Activated T-cell treated with anti-CD3 and anti-CD28 coated beads, Interleukin-2, amount 50 U/mL, for 72 hours (primary cell): Measurements from ENCODE around the gene CHRM2. TPM values are rescaled to one million over a fixed set of nuclear protein-coding genes. Genes with fewer than 3 reads are reported as not detected.

Source experiments
- ATAC-seq, 2 donors: fragments of 150-1000 bp; cut with Tn5 transposase; replicated peaks in 1 of 2; 2 replicates each; pipeline ENCODE4 v1.10.0; 2021; ENCODE audit warnings: moderate library complexity in 2 of 2, mild to moderate bottlenecking in 1 of 2
- DNase-seq, 2 donors: peaks; one replicate each; pipeline ENCODE4 v3.0.0; 2021 to 2022; ENCODE audit warnings: mixed read lengths in 1 of 2
- H3K27ac Mint-ChIP-seq: one replicate; pipeline ENCODE4 v1.8.0; 2022; ENCODE audit warnings: mild to moderate bottlenecking, moderate library complexity, mixed read lengths
- H3K27me3 Mint-ChIP-seq: one replicate; pipeline ENCODE4 v1.8.0; 2022; ENCODE audit warnings: low read depth, mixed read lengths
- H3K36me3 Mint-ChIP-seq, 2 donors: one replicate each; pipeline ENCODE4 v1.8.0; 2022; ENCODE audit warnings: mixed read lengths in 2 of 2, mild to moderate bottlenecking in 1 of 2; ENCODE audit not compliant: insufficient read depth in 2 of 2
- H3K4me1 Mint-ChIP-seq: one replicate; pipeline ENCODE4 v1.8.0; 2022; ENCODE audit warnings: low read depth, mixed read lengths
- H3K4me3 Mint-ChIP-seq, 2 donors: one replicate each; pipeline ENCODE4 v1.8.0; 2022; ENCODE audit warnings: mild to moderate bottlenecking in 2 of 2, mixed read lengths in 2 of 2, moderate library complexity in 2 of 2
- H3K9me3 Mint-ChIP-seq, 2 donors: one replicate each; pipeline ENCODE4 v1.8.0; 2022; ENCODE audit warnings: mixed read lengths in 2 of 2
- total RNA-seq, 2 donors: library from RNA; stranded (reverse); gene quantifications; one replicate each; pipeline ENCODE4 v1.2.3, GENCODE V29; 2022

CHRM2 gene
- total RNA-seq, 2 donors from 2014 or later, result not detected

GRCh38 chr7:136998495-136998894 is 130.0 kb downstream of the CHRM2 start:
- no peak for ATAC-seq
- Mint-ChIP-seq H3K4me3 (no peak overlapping the region), H3K27me3 (no peaks in the 10 kb centered on the region), H3K9me3 (peaks cover 5 to 6% of the 10 kb centered on the region in 2 donors), H3K4me1 (no peaks in the 10 kb centered on the region), H3K36me3 (no peaks in the 10 kb centered on the region), H3K27ac (no peak overlapping the region)
- no peak for DNase-seq

GRCh38 chr7:137000621-137001020 is 132.2 kb downstream of the CHRM2 start:
- Mint-ChIP-seq H3K4me1 (no peaks in the 10 kb centered on the region), H3K27ac (no peak overlapping the region), H3K27me3 (no peaks in the 10 kb centered on the region), H3K36me3 (no peaks in the 10 kb centered on the region), H3K9me3 (peaks cover 5 to 6% of the 10 kb centered on the region in 2 donors), H3K4me3 (no peak overlapping the region)
- DNase-seq, result no peak
- no peak for ATAC-seq

- Mint-ChIP-seq H3K4me1 (no peaks in the 10 kb centered on the region), H3K36me3 (no peaks in the 10 kb centered on the region), H3K4me3 (no peak overlapping the region), H3K27ac (no peak overlapping the region), H3K9me3 (peaks cover 5 to 6% of the 10 kb centered on the region in 2 donors), H3K27me3 (no peaks in the 10 kb centered on the region)
- ATAC-seq (no peak), DNase-seq (no peak)
Measured at GRCh38 chr7:137001041-137001440, 132.6 kb downstream of the CHRM2 start.

GRCh38 chr7:137001478-137001877 is 133.0 kb downstream of the CHRM2 start:
- no peak for DNase-seq
- peaks cover 5 to 7% of the 10 kb centered on the region in 2 donors for H3K9me3 Mint-ChIP-seq
- H3K36me3 Mint-ChIP-seq, result no peaks in the 10 kb centered on the region
- no peak for ATAC-seq
- H3K27me3 Mint-ChIP-seq, result no peaks in the 10 kb centered on the region
- H3K4me1 Mint-ChIP-seq, result no peaks in the 10 kb centered on the region
- no peak overlapping the region for H3K27ac Mint-ChIP-seq
- no peak overlapping the region for H3K4me3 Mint-ChIP-seq

- H3K4me3 Mint-ChIP-seq, result no peak overlapping the region
- no peaks in the 10 kb centered on the region for H3K36me3 Mint-ChIP-seq
- ATAC-seq (no peak), DNase-seq (no peak)
- no peaks in the 10 kb centered on the region for H3K27me3 Mint-ChIP-seq
- H3K4me1 Mint-ChIP-seq, result no peaks in the 10 kb centered on the region
- no peak overlapping the region for H3K27ac Mint-ChIP-seq
- H3K9me3 Mint-ChIP-seq, result peaks cover 3 to 6% of the 10 kb centered on the region in 2 donors
Measured at GRCh38 chr7:137003086-137003485, 134.6 kb downstream of the CHRM2 start.

- Mint-ChIP-seq H3K27me3 (no peaks in the 10 kb centered on the region), H3K9me3 (peaks cover 2 to 5% of the 10 kb centered on the region in 2 donors), H3K36me3 (no peaks in the 10 kb centered on the region), H3K27ac (no peak overlapping the region), H3K4me1 (no peaks in the 10 kb centered on the region), H3K4me3 (no peak overlapping the region)
- no peak for ATAC-seq
- DNase-seq, result no peak
Measured at GRCh38 chr7:137003566-137003965, 135.1 kb downstream of the CHRM2 start.

GRCh38 chr7:137005873-137006272 is 137.4 kb downstream of the CHRM2 start:
- Mint-ChIP-seq H3K36me3 (no peaks in the 10 kb centered on the region), H3K4me1 (no peaks in the 10 kb centered on the region), H3K27ac (no peak overlapping the region), H3K4me3 (no peak overlapping the region), H3K9me3 (peaks cover 2 to 5% of the 10 kb centered on the region in 2 donors), H3K27me3 (no peaks in the 10 kb centered on the region)
- no peak for ATAC-seq
- DNase-seq, result no peak

GRCh38 chr7:137006293-137006692 is 137.8 kb downstream of the CHRM2 start:
- H3K36me3 Mint-ChIP-seq, result no peaks in the 10 kb centered on the region
- no peak for ATAC-seq
- H3K27ac Mint-ChIP-seq, result no peak overlapping the region
- H3K4me3 Mint-ChIP-seq, result no peak overlapping the region
- peaks cover 2 to 5% of the 10 kb centered on the region in 2 donors for H3K9me3 Mint-ChIP-seq
- no peaks in the 10 kb centered on the region for H3K4me1 Mint-ChIP-seq
- no peak for DNase-seq
- no peaks in the 10 kb centered on the region for H3K27me3 Mint-ChIP-seq

GRCh38 chr7:137007001-137007694 is 138.7 kb downstream of the CHRM2 start:
- Mint-ChIP-seq H3K36me3 (no peaks in the 10 kb centered on the region), H3K27ac (no peak overlapping the region), H3K4me1 (no peaks in the 10 kb centered on the region), H3K4me3 (no peak overlapping the region), H3K27me3 (no peaks in the 10 kb centered on the region), H3K9me3 (peaks cover 2 to 5% of the 10 kb centered on the region in 2 donors)
- DNase-seq (no peak), ATAC-seq (no peak)

- Mint-ChIP-seq H3K4me1 (no peaks in the 10 kb centered on the region), H3K27ac (no peak overlapping the region), H3K27me3 (no peaks in the 10 kb centered on the region), H3K36me3 (no peaks in the 10 kb centered on the region), H3K4me3 (no peak overlapping the region), H3K9me3 (peaks cover 0 to 2% of the 10 kb centered on the region in 2 donors)
- no peak for DNase-seq
- no peak for ATAC-seq
Measured at GRCh38 chr7:137009404-137009803, 141.0 kb downstream of the CHRM2 start.

- Mint-ChIP-seq H3K4me1 (no peaks in the 10 kb centered on the region), H3K27me3 (no peaks in the 10 kb centered on the region), H3K27ac (no peak overlapping the region), H3K36me3 (no peaks in the 10 kb centered on the region), H3K9me3 (peaks cover 2% of the 10 kb centered on the region in 2 donors), H3K4me3 (no peak overlapping the region)
- DNase-seq (no peak), ATAC-seq (no peak)
Measured at GRCh38 chr7:137015015-137015414, 146.6 kb downstream of the CHRM2 start.

GRCh38 chr7:137017221-137017620 is 148.8 kb downstream of the CHRM2 start:
- no peak for ATAC-seq
- H3K36me3 Mint-ChIP-seq, result no peaks in the 10 kb centered on the region
- no peak overlapping the region for H3K27ac Mint-ChIP-seq
- no peaks in the 10 kb centered on the region for H3K4me1 Mint-ChIP-seq
- no peaks in the 10 kb centered on the region for H3K27me3 Mint-ChIP-seq
- no peak for DNase-seq
- no peak overlapping the region for H3K4me3 Mint-ChIP-seq
- peaks cover 2 to 4% of the 10 kb centered on the region in 2 donors for H3K9me3 Mint-ChIP-seq

GRCh38 chr7:137018468-137018867 is 150.0 kb downstream of the CHRM2 start:
- H3K27me3 Mint-ChIP-seq, result no peaks in the 10 kb centered on the region
- ATAC-seq (no peak), DNase-seq (no peak)
- H3K4me3 Mint-ChIP-seq, result no peak overlapping the region
- no peaks in the 10 kb centered on the region for H3K36me3 Mint-ChIP-seq
- H3K4me1 Mint-ChIP-seq, result no peaks in the 10 kb centered on the region
- H3K9me3 Mint-ChIP-seq, result peaks cover 3 to 4% of the 10 kb centered on the region in 2 donors
- H3K27ac Mint-ChIP-seq, result no peak overlapping the region

GRCh38 chr7:137020351-137020750 is 151.9 kb downstream of the CHRM2 start:
- no peak overlapping the region for H3K27ac Mint-ChIP-seq
- H3K36me3 Mint-ChIP-seq, result no peaks in the 10 kb centered on the region
- ATAC-seq, result no peak
- no peak overlapping the region for H3K4me3 Mint-ChIP-seq
- no peaks in the 10 kb centered on the region for H3K4me1 Mint-ChIP-seq
- no peak for DNase-seq
- peaks cover 4% of the 10 kb centered on the region in 2 donors for H3K9me3 Mint-ChIP-seq
- H3K27me3 Mint-ChIP-seq, result no peaks in the 10 kb centered on the region
